ENCODE results near the gene ASIC4. TPM values are rescaled to one million over a fixed set of nuclear protein-coding genes. Genes with fewer than 3 reads are reported as not detected.
A peak's percentile ranks its signal among the peaks of the same experiment; 100 is the strongest.

Gene ASIC4
- polyA plus RNA-seq (2013) = 0.24 TPM

GRCh38 chr2:219514196-219514761, at the start of gene ASIC4:
Gene ASIC4 (plus strand): TSS chr2:219514482. CDS start chr2:219514725, 243 bp downstream.
- POLR2A ChIA-PET = interaction anchor here (0.5 kb wide), 1 partner anchor 9 kb away, joined by 4 read pairs; no protein-coding TSS in a partner anchor
- H3K9me3 ChIP-seq (ENCODE audit: control extremely low read depth in 1 of 5, control insufficient read depth in 4 of 5, insufficient read depth in 2 of 5, low read depth in 1 of 5, low read length in 4 of 5) = no peaks in the 10 kb centered on the region
- H3K36me3 ChIP-seq (ENCODE audit: control insufficient read depth in 4 of 4, insufficient read depth in 4 of 4, low read length in 3 of 4) = no peaks in the 10 kb centered on the region
- peaks cover 0 to 88% (median 30%) of the 10 kb centered on the region in 5 experiments for H3K27me3 ChIP-seq (replicated peaks in 2 of 5; ENCODE audit: control insufficient read depth in 4 of 5, insufficient read depth in 5 of 5, low read length in 4 of 5)
- CTCF ChIA-PET = interaction anchor here (2.6 to 60.5 kb wide), 3 partner anchors 10 to 111 kb away, joined by 7 to 1724 read pairs (median 1724); partner anchors contain the start of genes ASIC4, CHPF, GMPPA and TMEM198
- H3K4me1 ChIP-seq (ENCODE audit: control extremely low read depth in 1 of 4, control insufficient read depth in 4 of 4, insufficient read depth in 4 of 4, low read length in 3 of 4) = peaks cover 0 to 53% (median 41%) of the 10 kb centered on the region in 4 experiments
- H3K4me3 ChIP-seq (ENCODE audit: control insufficient read depth in 1 of 7, extremely low read depth in 1 of 7, insufficient read depth in 4 of 7, low read depth in 2 of 7, low read length in 6 of 7) = peak within 1 kb of the TSS in 5 of 7 experiments; percentile 5 to 46 (median 36)
- 8% methylated on average over 16 of the region's 31 CpGs for WGBS (ENCODE audit: insufficient coverage)
- H3K27ac ChIP-seq (ENCODE audit: insufficient read depth in 1 of 2, low read depth in 1 of 2, low read length in 2 of 2, poor library complexity in 1 of 2, severe bottlenecking in 2 of 2) = no peak within 1 kb of the TSS
- peak; percentile 81 to 96 (median 90) for DNase-seq

GRCh38 chr2:219465659-219466561, 48.4 kb upstream of the ASIC4 start:
- Histone ChIP-seq H3K4me3 (ENCODE audit: control insufficient read depth in 1 of 7, extremely low read depth in 1 of 7, insufficient read depth in 4 of 7, low read depth in 2 of 7, low read length in 6 of 7) (no peak overlapping the region), H3K4me1 (ENCODE audit: control extremely low read depth in 1 of 4, control insufficient read depth in 4 of 4, insufficient read depth in 4 of 4, low read length in 3 of 4) (peaks cover 0 to 7% (median under 1%) of the 10 kb centered on the region in 4 experiments), H3K9me3 (ENCODE audit: control extremely low read depth in 1 of 5, control insufficient read depth in 4 of 5, insufficient read depth in 2 of 5, low read depth in 1 of 5, low read length in 4 of 5) (no peaks in the 10 kb centered on the region), H3K36me3 (ENCODE audit: control insufficient read depth in 4 of 4, insufficient read depth in 4 of 4, low read length in 3 of 4) (no peaks in the 10 kb centered on the region), H3K27me3 (replicated peaks in 2 of 5; ENCODE audit: control insufficient read depth in 4 of 5, insufficient read depth in 5 of 5, low read length in 4 of 5) (no peaks in the 10 kb centered on the region), H3K27ac (ENCODE audit: insufficient read depth in 1 of 2, low read depth in 1 of 2, low read length in 2 of 2, poor library complexity in 1 of 2, severe bottlenecking in 2 of 2) (no peak overlapping the region)
- WGBS (ENCODE audit: insufficient coverage) = 92% methylated on average over 36 of the region's 47 CpGs
- DNase-seq = no peak
- ChIA-PET CTCF (interaction anchor here (2.8 to 60.5 kb wide), 4 partner anchors 9 to 59 kb away, joined by 12 to 1724 read pairs (median 21); partner anchors contain the start of genes ASIC4, CHPF and TMEM198), POLR2A (no interaction called here)

GRCh38 chr2:219466816-219467735, 47.2 kb upstream of the ASIC4 start:
- no peaks in the 10 kb centered on the region for H3K36me3 ChIP-seq (ENCODE audit: control insufficient read depth in 4 of 4, insufficient read depth in 4 of 4, low read length in 3 of 4)
- WGBS (ENCODE audit: insufficient coverage) = 97% methylated on average over 23 of the region's 28 CpGs
- no peaks in the 10 kb centered on the region for H3K9me3 ChIP-seq (ENCODE audit: control extremely low read depth in 1 of 5, control insufficient read depth in 4 of 5, insufficient read depth in 2 of 5, low read depth in 1 of 5, low read length in 4 of 5)
- no peak overlapping the region for H3K4me3 ChIP-seq (ENCODE audit: control insufficient read depth in 1 of 7, extremely low read depth in 1 of 7, insufficient read depth in 4 of 7, low read depth in 2 of 7, low read length in 6 of 7)
- H3K4me1 ChIP-seq (ENCODE audit: control extremely low read depth in 1 of 4, control insufficient read depth in 4 of 4, insufficient read depth in 4 of 4, low read length in 3 of 4) = no peaks in the 10 kb centered on the region
- ChIA-PET POLR2A (no interaction called here), CTCF (interaction anchor here (0.6 to 60.5 kb wide), 8 partner anchors 10 to 198 kb away, joined by 3 to 1724 read pairs (median 8); partner anchors contain the start of genes ASIC4, CHPF and TMEM198)
- H3K27ac ChIP-seq (ENCODE audit: insufficient read depth in 1 of 2, low read depth in 1 of 2, low read length in 2 of 2, poor library complexity in 1 of 2, severe bottlenecking in 2 of 2) = no peak overlapping the region
- DNase-seq = no peak
- no peaks in the 10 kb centered on the region for H3K27me3 ChIP-seq (replicated peaks in 2 of 5; ENCODE audit: control insufficient read depth in 4 of 5, insufficient read depth in 5 of 5, low read length in 4 of 5)

GRCh38 chr2:219467736-219468075, 46.6 kb upstream of the ASIC4 start:
- Histone ChIP-seq H3K4me3 (ENCODE audit: control insufficient read depth in 1 of 7, extremely low read depth in 1 of 7, insufficient read depth in 4 of 7, low read depth in 2 of 7, low read length in 6 of 7) (no peak overlapping the region), H3K9me3 (ENCODE audit: control extremely low read depth in 1 of 5, control insufficient read depth in 4 of 5, insufficient read depth in 2 of 5, low read depth in 1 of 5, low read length in 4 of 5) (no peaks in the 10 kb centered on the region), H3K27me3 (replicated peaks in 2 of 5; ENCODE audit: control insufficient read depth in 4 of 5, insufficient read depth in 5 of 5, low read length in 4 of 5) (no peaks in the 10 kb centered on the region), H3K27ac (ENCODE audit: insufficient read depth in 1 of 2, low read depth in 1 of 2, low read length in 2 of 2, poor library complexity in 1 of 2, severe bottlenecking in 2 of 2) (no peak overlapping the region), H3K36me3 (ENCODE audit: control insufficient read depth in 4 of 4, insufficient read depth in 4 of 4, low read length in 3 of 4) (no peaks in the 10 kb centered on the region), H3K4me1 (ENCODE audit: control extremely low read depth in 1 of 4, control insufficient read depth in 4 of 4, insufficient read depth in 4 of 4, low read length in 3 of 4) (no peaks in the 10 kb centered on the region)
- ChIA-PET POLR2A (no interaction called here), CTCF (interaction anchor here (0.7 to 60.5 kb wide), 7 partner anchors 9 to 198 kb away, joined by 3 to 1724 read pairs (median 12); partner anchors contain the start of genes ASIC4, CHPF and TMEM198)
- DNase-seq = no peak
- WGBS (ENCODE audit: insufficient coverage) = 100% methylated on average over 2 of the region's 2 CpGs

- H3K9me3 ChIP-seq (ENCODE audit: control extremely low read depth in 1 of 5, control insufficient read depth in 4 of 5, insufficient read depth in 2 of 5, low read depth in 1 of 5, low read length in 4 of 5) = no peaks in the 10 kb centered on the region
- H3K27me3 ChIP-seq (replicated peaks in 2 of 5; ENCODE audit: control insufficient read depth in 4 of 5, insufficient read depth in 5 of 5, low read length in 4 of 5) = no peaks in the 10 kb centered on the region
- H3K4me1 ChIP-seq (ENCODE audit: control extremely low read depth in 1 of 4, control insufficient read depth in 4 of 4, insufficient read depth in 4 of 4, low read length in 3 of 4) = no peaks in the 10 kb centered on the region
- no peak overlapping the region for H3K27ac ChIP-seq (ENCODE audit: insufficient read depth in 1 of 2, low read depth in 1 of 2, low read length in 2 of 2, poor library complexity in 1 of 2, severe bottlenecking in 2 of 2)
- ChIA-PET CTCF (interaction anchor here (1.4 to 60.5 kb wide), 6 partner anchors 8 to 56 kb away, joined by 4 to 1724 read pairs (median 14); partner anchors contain the start of genes ASIC4, CHPF and TMEM198), POLR2A (no interaction called here)
- no peak for DNase-seq
- WGBS (ENCODE audit: insufficient coverage) = 96% methylated on average over 18 of the region's 23 CpGs
- no peaks in the 10 kb centered on the region for H3K36me3 ChIP-seq (ENCODE audit: control insufficient read depth in 4 of 4, insufficient read depth in 4 of 4, low read length in 3 of 4)
- H3K4me3 ChIP-seq (ENCODE audit: control insufficient read depth in 1 of 7, extremely low read depth in 1 of 7, insufficient read depth in 4 of 7, low read depth in 2 of 7, low read length in 6 of 7) = no peak overlapping the region
Measured at GRCh38 chr2:219468410-219469185, 45.7 kb upstream of the ASIC4 start.

GRCh38 chr2:219469186-219469724, 45.0 kb upstream of the ASIC4 start:
- ChIA-PET POLR2A (no interaction called here), CTCF (interaction anchor here (1.5 to 60.5 kb wide), 3 partner anchors 8 to 55 kb away, joined by 4 to 1724 read pairs (median 25); partner anchors contain the start of genes ASIC4, CHPF and TMEM198)
- Histone ChIP-seq H3K27ac (ENCODE audit: insufficient read depth in 1 of 2, low read depth in 1 of 2, low read length in 2 of 2, poor library complexity in 1 of 2, severe bottlenecking in 2 of 2) (no peak overlapping the region), H3K27me3 (replicated peaks in 2 of 5; ENCODE audit: control insufficient read depth in 4 of 5, insufficient read depth in 5 of 5, low read length in 4 of 5) (no peaks in the 10 kb centered on the region), H3K36me3 (ENCODE audit: control insufficient read depth in 4 of 4, insufficient read depth in 4 of 4, low read length in 3 of 4) (no peaks in the 10 kb centered on the region), H3K4me1 (ENCODE audit: control extremely low read depth in 1 of 4, control insufficient read depth in 4 of 4, insufficient read depth in 4 of 4, low read length in 3 of 4) (no peaks in the 10 kb centered on the region), H3K4me3 (ENCODE audit: control insufficient read depth in 1 of 7, extremely low read depth in 1 of 7, insufficient read depth in 4 of 7, low read depth in 2 of 7, low read length in 6 of 7) (no peak overlapping the region), H3K9me3 (ENCODE audit: control extremely low read depth in 1 of 5, control insufficient read depth in 4 of 5, insufficient read depth in 2 of 5, low read depth in 1 of 5, low read length in 4 of 5) (no peaks in the 10 kb centered on the region)
- 92% methylated on average over 13 of the region's 16 CpGs for WGBS (ENCODE audit: insufficient coverage)
- DNase-seq = no peak
